Esophagus muscularis mucosa (tissue), 4 donors: ENCODE measurements around the gene CR1L.

Experiments used
- EP300 ChIP-seq: sonication (generic); formaldehyde crosslinking; IDR thresholded peaks from one replicate; pipeline ENCODE4 v1.6.1; 2017; ENCODE audit warnings: antibody characterized with exemption
- POLR2A ChIP-seq: fragments of 450-650 bp; IDR thresholded peaks from one replicate; pipeline ENCODE4 v1.6.1; 2017; ENCODE audit warnings: antibody characterized with exemption, moderate library complexity, mild to moderate bottlenecking, low read depth
- POLR2AphosphoS5 ChIP-seq, 2 donors: sonication (generic); formaldehyde crosslinking; IDR thresholded peaks; one replicate each; pipeline ENCODE4 v1.6.1; 2017; ENCODE audit warnings: antibody characterized with exemption in 2 of 2
- TF ChIP-seq, protein P1 (sequence below), 3 experiments: fragments of 200-600 bp in 2 of 3; fragments of 450-650 bp in 1 of 3; sonication (generic) in 2 of 3; IDR thresholded peaks; one replicate each; pipeline ENCODE4 v1.5.1; 2017 to 2019; ENCODE audit warnings: antibody characterized with exemption in 3 of 3, mild to moderate bottlenecking in 2 of 3, moderate library complexity in 1 of 3

DNA sequence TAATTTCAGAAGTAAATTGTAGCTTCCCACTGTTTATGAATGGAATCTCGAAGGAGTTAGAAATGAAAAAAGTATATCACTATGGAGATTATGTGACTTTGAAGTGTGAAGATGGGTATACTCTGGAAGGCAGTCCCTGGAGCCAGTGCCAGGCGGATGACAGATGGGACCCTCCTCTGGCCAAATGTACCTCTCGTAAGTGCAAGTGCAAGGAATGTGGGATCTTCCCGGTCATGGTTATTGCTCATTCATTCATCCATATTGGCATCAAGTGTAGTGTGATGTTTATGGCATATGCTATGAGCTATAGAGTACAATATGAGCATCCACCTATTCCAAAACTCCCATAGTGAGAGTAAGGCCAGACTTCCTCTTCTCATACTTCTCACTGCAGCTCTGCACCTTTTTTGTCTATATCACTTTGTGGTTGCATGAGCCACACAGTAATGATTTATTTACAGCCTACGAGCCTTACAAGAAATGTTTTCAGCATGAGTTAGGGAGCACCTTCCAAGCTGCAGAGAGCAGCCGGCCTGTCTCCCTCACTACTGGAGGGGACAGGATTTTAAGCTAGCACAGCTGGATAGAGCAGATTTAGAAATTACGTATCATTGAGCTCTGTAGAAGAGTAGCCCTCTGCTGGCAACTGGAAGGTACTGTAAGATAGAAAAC lies 24.9 kb upstream of the CR1L start:
- TF ChIP-seq, protein P1, sequence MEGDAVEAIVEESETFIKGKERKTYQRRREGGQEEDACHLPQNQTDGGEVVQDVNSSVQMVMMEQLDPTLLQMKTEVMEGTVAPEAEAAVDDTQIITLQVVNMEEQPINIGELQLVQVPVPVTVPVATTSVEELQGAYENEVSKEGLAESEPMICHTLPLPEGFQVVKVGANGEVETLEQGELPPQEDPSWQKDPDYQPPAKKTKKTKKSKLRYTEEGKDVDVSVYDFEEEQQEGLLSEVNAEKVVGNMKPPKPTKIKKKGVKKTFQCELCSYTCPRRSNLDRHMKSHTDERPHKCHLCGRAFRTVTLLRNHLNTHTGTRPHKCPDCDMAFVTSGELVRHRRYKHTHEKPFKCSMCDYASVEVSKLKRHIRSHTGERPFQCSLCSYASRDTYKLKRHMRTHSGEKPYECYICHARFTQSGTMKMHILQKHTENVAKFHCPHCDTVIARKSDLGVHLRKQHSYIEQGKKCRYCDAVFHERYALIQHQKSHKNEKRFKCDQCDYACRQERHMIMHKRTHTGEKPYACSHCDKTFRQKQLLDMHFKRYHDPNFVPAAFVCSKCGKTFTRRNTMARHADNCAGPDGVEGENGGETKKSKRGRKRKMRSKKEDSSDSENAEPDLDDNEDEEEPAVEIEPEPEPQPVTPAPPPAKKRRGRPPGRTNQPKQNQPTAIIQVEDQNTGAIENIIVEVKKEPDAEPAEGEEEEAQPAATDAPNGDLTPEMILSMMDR (IDR thresholded peaks at IDR 0.05), result peak; percentile 42 to 70 (median 49)
- TF ChIP-seq POLR2A (no peak), EP300 (no peak), POLR2AphosphoS5 (IDR thresholded peaks at IDR 0.05) (no peak)
